ENCODE results near the gene CRTC3.

CRTC3 gene

DNA sequence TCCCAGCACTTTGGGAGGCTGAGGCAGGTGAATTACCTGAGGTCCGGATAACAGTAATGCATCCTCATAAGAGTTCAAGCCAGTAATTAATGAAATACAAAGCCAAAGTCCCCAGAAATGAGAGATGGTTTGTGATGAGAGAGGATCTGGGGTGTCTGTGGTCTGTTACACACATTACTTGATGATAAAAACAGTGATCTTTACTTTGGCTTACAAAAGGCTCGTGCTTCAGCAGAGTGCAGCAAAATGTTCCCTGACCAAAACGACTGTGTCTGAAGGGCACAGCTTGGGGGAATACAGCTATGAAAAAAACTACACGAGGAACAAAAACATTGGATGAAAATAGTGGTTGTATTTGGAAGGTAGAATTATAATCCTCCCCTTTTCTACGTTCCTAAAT is 40.9 kb downstream of the CRTC3 start:
- H3K36me3 ChIP-seq (ENCODE audit: control insufficient read depth in 1 of 2, insufficient read depth in 2 of 2, low read length in 2 of 2), result no peaks in the 10 kb centered on the region
- no peak overlapping the region for H4K8ac ChIP-seq (ENCODE audit: low read depth, low read length)
- H3K27me3 ChIP-seq (ENCODE audit: insufficient read depth, low read length), result no peaks in the 10 kb centered on the region
- no peak overlapping the region for H2AK5ac ChIP-seq (ENCODE audit: low read length)
- H4K12ac ChIP-seq (ENCODE audit: low read depth, low read length), result no peak overlapping the region
- peaks cover 0 to 6% of the 10 kb centered on the region in 2 experiments for H3K4me1 ChIP-seq (ENCODE audit: control insufficient read depth in 1 of 2, insufficient read depth in 2 of 2, low read length in 2 of 2)
- H3K4ac ChIP-seq (ENCODE audit: low read depth, low read length), result no peak overlapping the region
- H3K9me3 ChIP-seq (ENCODE audit: insufficient read depth, low read depth, low read length), result peaks cover 2% of the 10 kb centered on the region
- H3K27ac ChIP-seq (ENCODE audit: low read depth, low read length), result no peak overlapping the region
- no peak overlapping the region for H2BK120ac ChIP-seq (ENCODE audit: insufficient read depth, low read length, poor library complexity)
- H3K4me3 ChIP-seq (ENCODE audit: low read depth, low read length), result no peak overlapping the region
- H2BK5ac ChIP-seq (ENCODE audit: low read depth, low read length, poor library complexity), result no peak overlapping the region
- H3K79me1 ChIP-seq (ENCODE audit: low read length), result no peaks in the 10 kb centered on the region
- no peak overlapping the region for H3K18ac ChIP-seq (ENCODE audit: low read length)
- no peaks in the 10 kb centered on the region for H3K79me2 ChIP-seq (ENCODE audit: control insufficient read depth, insufficient read depth, low read length, poor library complexity)
- no peak overlapping the region for H4K91ac ChIP-seq (ENCODE audit: low read depth, low read length)
- no peak overlapping the region for H3K9ac ChIP-seq (ENCODE audit: low read length)
- no CpG with 5 or more reads among the region's 5 CpGs for WGBS (ENCODE audit: extremely low coverage, insufficient coverage, insufficient read length)
- H3K14ac ChIP-seq (ENCODE audit: low read length), result no peak overlapping the region
- DNase-seq, result no peak
- H2BK12ac ChIP-seq (ENCODE audit: low read length), result no peak overlapping the region
- no peak overlapping the region for H2AFZ ChIP-seq (ENCODE audit: insufficient read depth, low read length, poor library complexity)
- H3K23ac ChIP-seq (ENCODE audit: low read length), result no peak overlapping the region
- no peak overlapping the region for H3K4me2 ChIP-seq (ENCODE audit: low read length)

DNA sequence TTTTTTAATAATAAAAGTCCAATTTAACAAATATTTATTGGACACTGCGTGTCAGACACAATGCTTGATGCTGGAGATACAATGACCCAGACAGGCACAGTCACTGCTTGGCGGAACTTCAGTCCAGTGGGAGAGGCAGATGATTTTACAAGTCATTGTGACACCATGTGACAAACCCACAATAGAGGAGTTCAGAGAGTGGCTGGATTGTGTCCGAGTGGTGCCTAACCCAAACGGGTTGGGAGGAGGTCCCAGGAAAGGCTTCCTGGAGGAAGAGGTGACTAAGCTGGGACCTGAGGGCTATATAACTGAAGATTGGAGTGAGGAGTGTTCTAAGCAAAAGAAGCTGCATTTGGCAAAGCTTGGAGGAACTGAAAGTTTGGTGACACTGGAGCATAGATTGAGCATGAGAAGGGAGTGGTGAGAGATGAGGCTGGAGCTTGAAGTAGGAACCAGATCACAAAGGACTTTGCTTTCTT is 41.4 kb downstream of the CRTC3 start:
- no peaks in the 10 kb centered on the region for H3K36me3 ChIP-seq (ENCODE audit: control insufficient read depth in 1 of 2, insufficient read depth in 2 of 2, low read length in 2 of 2)
- no peak overlapping the region for H3K4me3 ChIP-seq (ENCODE audit: low read depth, low read length)
- H3K27me3 ChIP-seq (ENCODE audit: insufficient read depth, low read length), result no peaks in the 10 kb centered on the region
- H3K4me2 ChIP-seq (ENCODE audit: low read length), result no peak overlapping the region
- H3K4me1 ChIP-seq (ENCODE audit: control insufficient read depth in 1 of 2, insufficient read depth in 2 of 2, low read length in 2 of 2), result peaks cover 0 to 6% of the 10 kb centered on the region in 2 experiments
- H4K91ac ChIP-seq (ENCODE audit: low read depth, low read length), result no peak overlapping the region
- H2AFZ ChIP-seq (ENCODE audit: insufficient read depth, low read length, poor library complexity), result no peak overlapping the region
- no peaks in the 10 kb centered on the region for H3K79me2 ChIP-seq (ENCODE audit: control insufficient read depth, insufficient read depth, low read length, poor library complexity)
- H3K9ac ChIP-seq (ENCODE audit: low read length), result no peak overlapping the region
- H3K4ac ChIP-seq (ENCODE audit: low read depth, low read length), result no peak overlapping the region
- H2BK5ac ChIP-seq (ENCODE audit: low read depth, low read length, poor library complexity), result no peak overlapping the region
- H4K12ac ChIP-seq (ENCODE audit: low read depth, low read length), result no peak overlapping the region
- peaks cover 2% of the 10 kb centered on the region for H3K9me3 ChIP-seq (ENCODE audit: insufficient read depth, low read depth, low read length)
- no CpG with 5 or more reads among the region's 4 CpGs for WGBS (ENCODE audit: extremely low coverage, insufficient coverage, insufficient read length)
- no peak overlapping the region for H2BK12ac ChIP-seq (ENCODE audit: low read length)
- no peak overlapping the region for H4K8ac ChIP-seq (ENCODE audit: low read depth, low read length)
- no peaks in the 10 kb centered on the region for H3K79me1 ChIP-seq (ENCODE audit: low read length)
- peak; percentile 44 to 49 for DNase-seq
- H2AK5ac ChIP-seq (ENCODE audit: low read length), result no peak overlapping the region
- H2BK120ac ChIP-seq (ENCODE audit: insufficient read depth, low read length, poor library complexity), result no peak overlapping the region
- H3K18ac ChIP-seq (ENCODE audit: low read length), result no peak overlapping the region
- H3K23ac ChIP-seq (ENCODE audit: low read length), result no peak overlapping the region
- H3K14ac ChIP-seq (ENCODE audit: low read length), result no peak overlapping the region
- H3K27ac ChIP-seq (ENCODE audit: low read depth, low read length), result no peak overlapping the region

GRCh38 chr15:90572893-90573292 is 43.2 kb downstream of the CRTC3 start:
- WGBS (ENCODE audit: extremely low coverage, insufficient coverage, insufficient read length), result no CpG with 5 or more reads among the region's 3 CpGs

GRCh38 chr15:90576711-90577389 is 47.1 kb downstream of the CRTC3 start:
- no peak for DNase-seq
- H3K18ac ChIP-seq (ENCODE audit: low read length), result peak overlapping the region; percentile 12
- no CpG with 5 or more reads among the region's 7 CpGs for WGBS (ENCODE audit: extremely low coverage, insufficient coverage, insufficient read length)

More at GRCh38 chr15:90572893-90573292, 43.2 kb downstream of the CRTC3 start:
- no peak overlapping the region for H2BK120ac ChIP-seq (ENCODE audit: insufficient read depth, low read length, poor library complexity)
- H2BK5ac ChIP-seq (ENCODE audit: low read depth, low read length, poor library complexity), result no peak overlapping the region
- no peak overlapping the region for H3K14ac ChIP-seq (ENCODE audit: low read length)
- no peak overlapping the region for H3K4ac ChIP-seq (ENCODE audit: low read depth, low read length)
- no peak overlapping the region for H4K8ac ChIP-seq (ENCODE audit: low read depth, low read length)
- no peaks in the 10 kb centered on the region for H3K79me1 ChIP-seq (ENCODE audit: low read length)
- peaks cover 0 to 6% of the 10 kb centered on the region in 2 experiments for H3K4me1 ChIP-seq (ENCODE audit: control insufficient read depth in 1 of 2, insufficient read depth in 2 of 2, low read length in 2 of 2)
- H3K9me3 ChIP-seq (ENCODE audit: insufficient read depth, low read depth, low read length), result no peaks in the 10 kb centered on the region
- no peak overlapping the region for H3K4me3 ChIP-seq (ENCODE audit: low read depth, low read length)
- no peaks in the 10 kb centered on the region for H3K79me2 ChIP-seq (ENCODE audit: control insufficient read depth, insufficient read depth, low read length, poor library complexity)
- H3K9ac ChIP-seq (ENCODE audit: low read length), result no peak overlapping the region
- no peaks in the 10 kb centered on the region for H3K27me3 ChIP-seq (ENCODE audit: insufficient read depth, low read length)
- H4K12ac ChIP-seq (ENCODE audit: low read depth, low read length), result no peak overlapping the region
- no peak overlapping the region for H2BK12ac ChIP-seq (ENCODE audit: low read length)
- H3K4me2 ChIP-seq (ENCODE audit: low read length), result no peak overlapping the region
- no peak overlapping the region for H3K23ac ChIP-seq (ENCODE audit: low read length)
- H2AFZ ChIP-seq (ENCODE audit: insufficient read depth, low read length, poor library complexity), result no peak overlapping the region
- DNase-seq, result no peak
- H4K91ac ChIP-seq (ENCODE audit: low read depth, low read length), result no peak overlapping the region
- no peak overlapping the region for H3K18ac ChIP-seq (ENCODE audit: low read length)
- H3K27ac ChIP-seq (ENCODE audit: low read depth, low read length), result no peak overlapping the region
- H2AK5ac ChIP-seq (ENCODE audit: low read length), result no peak overlapping the region
- no peaks in the 10 kb centered on the region for H3K36me3 ChIP-seq (ENCODE audit: control insufficient read depth in 1 of 2, insufficient read depth in 2 of 2, low read length in 2 of 2)

More at GRCh38 chr15:90576711-90577389, 47.1 kb downstream of the CRTC3 start:
- no peak overlapping the region for H2BK12ac ChIP-seq (ENCODE audit: low read length)
- H2BK120ac ChIP-seq (ENCODE audit: insufficient read depth, low read length, poor library complexity), result no peak overlapping the region
- H3K4me1 ChIP-seq (ENCODE audit: control insufficient read depth in 1 of 2, insufficient read depth in 2 of 2, low read length in 2 of 2), result peaks cover 8 to 12% of the 10 kb centered on the region in 2 experiments
- H3K4ac ChIP-seq (ENCODE audit: low read depth, low read length), result peak overlapping the region; percentile 21
- H2AFZ ChIP-seq (ENCODE audit: insufficient read depth, low read length, poor library complexity), result no peak overlapping the region
- no peak overlapping the region for H3K14ac ChIP-seq (ENCODE audit: low read length)
- H3K4me2 ChIP-seq (ENCODE audit: low read length), result no peak overlapping the region
- no peak overlapping the region for H3K23ac ChIP-seq (ENCODE audit: low read length)
- no peak overlapping the region for H4K8ac ChIP-seq (ENCODE audit: low read depth, low read length)
- no peak overlapping the region for H3K4me3 ChIP-seq (ENCODE audit: low read depth, low read length)
- no peaks in the 10 kb centered on the region for H3K9me3 ChIP-seq (ENCODE audit: insufficient read depth, low read depth, low read length)
- H4K91ac ChIP-seq (ENCODE audit: low read depth, low read length), result no peak overlapping the region
- no peak overlapping the region for H3K27ac ChIP-seq (ENCODE audit: low read depth, low read length)
- H3K9ac ChIP-seq (ENCODE audit: low read length), result no peak overlapping the region
- peaks cover 2% of the 10 kb centered on the region for H3K79me2 ChIP-seq (ENCODE audit: control insufficient read depth, insufficient read depth, low read length, poor library complexity)
- peaks cover 0 to 1% of the 10 kb centered on the region in 2 experiments for H3K36me3 ChIP-seq (ENCODE audit: control insufficient read depth in 1 of 2, insufficient read depth in 2 of 2, low read length in 2 of 2)
- no peaks in the 10 kb centered on the region for H3K79me1 ChIP-seq (ENCODE audit: low read length)
- no peak overlapping the region for H2BK5ac ChIP-seq (ENCODE audit: low read depth, low read length, poor library complexity)
- no peak overlapping the region for H2AK5ac ChIP-seq (ENCODE audit: low read length)
- no peak overlapping the region for H4K12ac ChIP-seq (ENCODE audit: low read depth, low read length)
- no peaks in the 10 kb centered on the region for H3K27me3 ChIP-seq (ENCODE audit: insufficient read depth, low read length)
